Mesendoderm (in vitro differentiated cells): ENCODE measurements around the gene POPDC2.
A peak's percentile ranks its signal among the peaks of the same experiment; 100 is the strongest.

Source experiments
- DNase-seq: peaks from one replicate; pipeline ENCODE4 v3.0.0; 2013
- H2AK5ac ChIP-seq: 2 replicates; pipeline ENCODE4 v1.6.1; 2013; ENCODE audit warnings: low read length, inconsistent platforms
- H2BK120ac ChIP-seq: 2 replicates; pipeline ENCODE4 v1.6.1; 2013; ENCODE audit warnings: low read depth, mild to moderate bottlenecking, low read length, moderate library complexity, mixed read lengths
- H2BK15ac ChIP-seq: replicated peaks from 2 replicates; pipeline ENCODE4 v1.6.1; 2013; ENCODE audit warnings: low read depth, mild to moderate bottlenecking, moderate library complexity
- H2BK5ac ChIP-seq: 2 replicates; pipeline ENCODE4 v1.6.1; 2013; ENCODE audit warnings: low read length, inconsistent platforms
- H3K18ac ChIP-seq: 2 replicates; pipeline ENCODE4 v1.6.1; 2013; ENCODE audit warnings: mild to moderate bottlenecking, low read length, mixed read lengths
- H3K23ac ChIP-seq: one replicate; pipeline ENCODE4 v1.6.1; 2013; ENCODE audit warnings: low read length
- H3K27ac ChIP-seq: 2 replicates; pipeline ENCODE4 v1.5.1; 2013; ENCODE audit warnings: low read depth, mild to moderate bottlenecking, inconsistent platforms, low read length, moderate library complexity
- H3K27me3 ChIP-seq: 2 replicates; pipeline ENCODE4 v1.6.1; 2013; ENCODE audit warnings: low read length, control low read depth, mild to moderate bottlenecking, inconsistent platforms; ENCODE audit not compliant: insufficient read depth, poor library complexity
- H3K36me3 ChIP-seq: 2 replicates; pipeline ENCODE4 v1.6.1; 2013; ENCODE audit warnings: low read length, inconsistent platforms; ENCODE audit not compliant: control insufficient read depth, insufficient read depth
- H3K4ac ChIP-seq: one replicate; pipeline ENCODE4 v1.6.1; 2013; ENCODE audit warnings: low read depth, mild to moderate bottlenecking, low read length, moderate library complexity
- H3K4me1 ChIP-seq: 2 replicates; pipeline ENCODE4 v1.6.1; 2013; ENCODE audit warnings: low read depth, low read length, inconsistent platforms; ENCODE audit not compliant: control insufficient read depth
- H3K4me2 ChIP-seq: 2 replicates; pipeline ENCODE4 v1.6.1; 2013; ENCODE audit warnings: low read length
- H3K4me3 ChIP-seq: 2 replicates; pipeline ENCODE4 v1.5.1; 2013; ENCODE audit warnings: mild to moderate bottlenecking, low read length
- H3K56ac ChIP-seq: one replicate; pipeline ENCODE4 v1.6.1; 2013; ENCODE audit warnings: low read length
- H3K79me1 ChIP-seq: 2 replicates; pipeline ENCODE4 v1.6.1; 2013; ENCODE audit warnings: low read length, inconsistent platforms
- H3K79me2 ChIP-seq: 2 replicates; pipeline ENCODE4 v1.6.1; 2013; ENCODE audit warnings: mild to moderate bottlenecking, low read length; ENCODE audit not compliant: control insufficient read depth, insufficient read depth
- H3K9ac ChIP-seq: 2 replicates; pipeline ENCODE4 v1.6.1; 2013; ENCODE audit warnings: low read length, inconsistent platforms
- H4K5ac ChIP-seq: one replicate; pipeline ENCODE4 v1.6.1; 2013; ENCODE audit warnings: low read length
- H4K8ac ChIP-seq: one replicate; pipeline ENCODE4 v1.6.1; 2013; ENCODE audit warnings: low read depth, mild to moderate bottlenecking, control low read depth, low read length, moderate library complexity
- WGBS: extraction: QIAGEN DNeasy Blood & Tissue Kit; methylation state at CpG from one replicate; pipeline ENCODE4 v1.1.7; 2013; ENCODE audit warnings: low lambda C conversion rate, missing lambda C conversion rate; ENCODE audit not compliant: insufficient coverage; ENCODE audit errors: extremely low coverage; 5-methylcytosine and 5-hydroxymethylcytosine counted together

The POPDC2 gene

DNA sequence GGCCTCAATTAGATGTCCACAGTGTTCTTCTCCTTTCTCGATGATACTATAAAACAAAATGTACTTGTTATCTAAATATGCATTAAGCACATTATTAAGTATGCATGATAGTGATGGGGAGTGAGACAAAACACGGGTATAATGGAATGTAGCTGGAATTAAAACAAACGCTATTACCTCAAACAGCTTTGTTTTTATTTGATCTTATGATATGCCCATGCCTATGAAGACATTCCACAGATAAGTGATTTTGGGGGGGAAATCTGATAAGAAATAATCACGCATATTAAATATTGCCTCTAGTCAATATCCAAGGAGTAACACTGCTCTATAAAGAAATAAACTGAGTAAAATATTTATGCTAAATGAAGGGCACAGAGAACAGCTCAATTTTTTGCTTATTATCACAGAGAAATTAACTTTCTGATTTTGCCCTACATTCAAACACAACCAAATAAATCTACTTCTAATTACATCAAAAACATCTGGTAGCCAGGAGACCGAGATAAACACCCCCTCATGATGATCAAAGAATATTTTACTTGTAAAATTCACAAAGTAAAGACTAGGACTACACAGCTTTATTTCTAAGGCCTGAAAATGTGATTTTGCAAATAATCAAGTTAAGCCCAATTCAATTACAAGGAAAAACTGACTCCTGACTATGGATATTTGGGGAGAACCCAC, 14.9 kb upstream of the POPDC2 start:
- Histone ChIP-seq H3K79me1 (peaks cover 10% of the 10 kb centered on the region), H3K36me3 (no peaks in the 10 kb centered on the region), H3K4me3 (no peak overlapping the region), H4K8ac (no peak overlapping the region), H3K4me1 (peaks cover 4% of the 10 kb centered on the region), H3K27ac (no peak overlapping the region), H3K4ac (no peak overlapping the region), H2BK5ac (no peak overlapping the region), H4K5ac (no peak overlapping the region), H2BK15ac (no peak overlapping the region), H3K9ac (peak overlapping the region; percentile 93), H3K18ac (no peak overlapping the region), H3K4me2 (no peak overlapping the region), H3K27me3 (no peaks in the 10 kb centered on the region), H2BK120ac (no peak overlapping the region), H2AK5ac (no peak overlapping the region), H3K79me2 (peaks cover 11% of the 10 kb centered on the region), H3K23ac (no peak overlapping the region), H3K56ac (peak overlapping the region; percentile 65)
- no peak for DNase-seq
- WGBS, result no CpG with 5 or more reads among the region's 5 CpGs

DNA sequence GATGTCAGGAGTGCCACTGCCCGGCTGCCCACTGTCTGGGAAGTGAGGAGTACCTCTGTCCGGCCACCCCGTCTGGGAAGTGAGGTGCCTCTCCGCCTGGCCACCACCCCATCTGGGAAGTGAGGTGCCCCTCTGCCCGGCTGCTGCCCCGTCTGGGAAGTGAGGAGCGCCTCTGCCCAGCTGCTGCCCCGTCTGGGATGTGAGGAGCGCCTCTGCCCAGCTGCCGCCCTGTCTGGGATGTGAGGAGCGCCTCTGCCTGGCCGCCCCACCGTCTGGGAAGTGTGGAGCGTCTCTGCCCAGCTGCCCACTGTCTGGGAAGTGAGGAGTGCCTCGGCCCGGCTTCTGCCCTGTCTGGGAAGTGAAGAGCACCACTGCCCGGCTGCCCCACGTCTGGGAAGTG, 13.5 kb upstream of the POPDC2 start:
- Histone ChIP-seq H2BK15ac (no peak overlapping the region), H3K56ac (no peak overlapping the region), H3K79me2 (peaks cover 11% of the 10 kb centered on the region), H4K5ac (no peak overlapping the region), H3K27ac (no peak overlapping the region), H4K8ac (no peak overlapping the region), H2BK5ac (no peak overlapping the region), H3K4me1 (peaks cover 4% of the 10 kb centered on the region), H2AK5ac (no peak overlapping the region), H3K18ac (no peak overlapping the region), H2BK120ac (no peak overlapping the region), H3K27me3 (no peaks in the 10 kb centered on the region), H3K4me2 (no peak overlapping the region), H3K4ac (no peak overlapping the region), H3K79me1 (peaks cover 10% of the 10 kb centered on the region), H3K4me3 (no peak overlapping the region), H3K36me3 (no peaks in the 10 kb centered on the region), H3K9ac (no peak overlapping the region), H3K23ac (no peak overlapping the region)
- no CpG with 5 or more reads among the region's 18 CpGs for WGBS
- DNase-seq, result no peak

DNA sequence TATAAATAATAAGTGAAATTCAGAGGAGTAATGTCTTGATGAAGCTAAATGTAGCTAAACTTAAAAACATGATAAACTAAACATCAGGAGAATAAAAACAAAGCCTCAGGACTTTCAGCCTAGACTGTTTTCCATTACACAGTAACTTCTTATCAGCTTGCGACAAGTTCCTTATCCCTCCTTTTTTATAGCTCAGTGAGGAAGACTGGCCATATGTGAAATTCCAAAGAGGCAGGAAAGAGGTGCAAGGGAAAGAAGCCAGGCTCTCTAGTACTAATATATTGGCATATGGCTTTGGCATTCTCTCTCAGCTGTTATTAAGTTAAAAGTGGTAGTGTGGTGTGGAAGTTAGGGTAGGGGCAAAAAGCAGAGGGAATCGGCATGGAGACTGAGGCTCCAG, 12.4 kb upstream of the POPDC2 start:
- Histone ChIP-seq H2BK120ac (no peak overlapping the region), H3K4ac (no peak overlapping the region), H3K9ac (no peak overlapping the region), H2BK5ac (no peak overlapping the region), H3K23ac (no peak overlapping the region), H4K5ac (no peak overlapping the region), H3K4me3 (no peak overlapping the region), H4K8ac (no peak overlapping the region), H3K36me3 (no peaks in the 10 kb centered on the region), H3K56ac (no peak overlapping the region), H3K79me2 (peaks cover 11% of the 10 kb centered on the region), H3K4me1 (peaks cover 4% of the 10 kb centered on the region), H3K27me3 (no peaks in the 10 kb centered on the region), H3K18ac (no peak overlapping the region), H3K4me2 (no peak overlapping the region), H3K27ac (no peak overlapping the region), H2AK5ac (no peak overlapping the region), H2BK15ac (no peak overlapping the region), H3K79me1 (peaks cover 10% of the 10 kb centered on the region)
- no CpG with 5 or more reads among the region's 2 CpGs for WGBS
- DNase-seq, result peak; percentile 13

DNA sequence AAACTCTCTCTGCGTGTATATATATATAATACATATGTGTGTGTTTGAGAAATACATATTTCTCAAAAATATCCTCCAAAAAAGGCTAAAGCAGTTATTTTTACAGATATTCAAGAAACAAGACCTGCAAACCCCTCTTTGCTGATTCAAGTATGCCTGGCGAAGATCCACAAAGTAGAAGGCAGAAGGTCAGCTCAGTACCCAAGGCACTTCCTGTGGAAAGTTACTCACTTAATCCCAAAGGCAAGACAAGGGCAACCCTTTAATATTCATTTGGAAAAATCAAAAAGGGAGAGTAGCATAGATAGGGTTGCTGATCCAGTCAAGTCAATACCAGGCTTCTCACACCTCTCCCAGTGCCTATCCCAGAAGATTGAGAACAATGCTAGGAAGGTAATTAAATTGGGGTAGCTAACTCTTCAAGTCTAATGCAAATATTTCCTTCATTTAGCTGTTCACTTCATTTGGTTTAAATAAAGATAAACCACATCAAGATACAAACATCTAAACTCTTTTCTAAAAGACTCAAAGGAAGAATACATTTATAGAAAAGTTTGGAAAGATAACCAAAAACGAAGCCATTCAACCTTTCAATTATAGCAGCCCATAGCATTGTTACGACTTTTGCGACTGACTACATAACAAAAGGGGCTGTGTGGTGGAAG, 9.6 kb upstream of the POPDC2 start:
- no peaks in the 10 kb centered on the region for H3K27me3 ChIP-seq
- H2AK5ac ChIP-seq, result no peak overlapping the region
- H3K79me2 ChIP-seq, result no peaks in the 10 kb centered on the region
- H3K18ac ChIP-seq, result no peak overlapping the region
- H2BK120ac ChIP-seq, result no peak overlapping the region
- H3K23ac ChIP-seq, result no peak overlapping the region
- no peak overlapping the region for H2BK15ac ChIP-seq
- peaks cover 2% of the 10 kb centered on the region for H3K79me1 ChIP-seq
- H2BK5ac ChIP-seq, result no peak overlapping the region
- H4K8ac ChIP-seq, result no peak overlapping the region
- no peak overlapping the region for H3K56ac ChIP-seq
- H3K4me2 ChIP-seq, result no peak overlapping the region
- no peak overlapping the region for H4K5ac ChIP-seq
- no peak for DNase-seq
- H3K27ac ChIP-seq, result no peak overlapping the region
- H3K4me1 ChIP-seq, result no peaks in the 10 kb centered on the region
- H3K4me3 ChIP-seq, result no peak overlapping the region
- no peaks in the 10 kb centered on the region for H3K36me3 ChIP-seq
- WGBS, result no CpG with 5 or more reads among the region's 5 CpGs
- no peak overlapping the region for H3K9ac ChIP-seq
- H3K4ac ChIP-seq, result no peak overlapping the region

DNA sequence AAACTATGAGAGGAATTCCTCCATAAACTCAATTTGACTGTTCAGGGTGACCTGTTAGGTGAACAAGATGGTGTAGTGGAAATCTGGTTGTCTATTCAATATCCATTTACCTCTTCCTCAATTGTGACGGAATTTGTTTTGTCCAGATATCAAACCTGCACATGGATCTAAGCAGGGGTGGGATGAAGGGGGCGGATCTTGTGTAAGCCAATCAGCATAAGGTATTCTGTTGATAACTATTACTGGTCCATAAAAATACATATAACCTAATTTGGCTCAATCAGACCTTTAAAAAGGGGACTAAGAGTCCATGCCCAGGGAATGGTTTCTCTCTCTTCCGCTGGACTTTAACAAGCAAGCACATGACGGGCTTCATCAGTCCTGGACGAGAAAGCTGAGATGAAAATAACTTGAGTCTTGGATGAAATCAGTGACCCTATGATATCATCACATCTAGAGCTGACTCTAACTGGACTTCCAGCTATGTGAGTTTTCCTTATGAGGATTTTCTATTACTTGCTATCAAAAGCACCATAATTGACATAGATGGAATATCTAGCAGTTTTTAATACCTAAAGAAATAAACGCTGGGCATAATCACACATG, 5.7 kb upstream of the POPDC2 start:
- Histone ChIP-seq H3K79me1 (no peaks in the 10 kb centered on the region), H2BK5ac (no peak overlapping the region), H2BK15ac (no peak overlapping the region), H3K36me3 (no peaks in the 10 kb centered on the region), H3K56ac (no peak overlapping the region), H2BK120ac (no peak overlapping the region), H3K27me3 (no peaks in the 10 kb centered on the region), H3K4ac (no peak overlapping the region), H3K4me3 (no peak overlapping the region), H3K27ac (no peak overlapping the region), H3K4me2 (no peak overlapping the region), H3K4me1 (no peaks in the 10 kb centered on the region), H4K5ac (no peak overlapping the region), H3K18ac (no peak overlapping the region), H3K79me2 (no peaks in the 10 kb centered on the region), H4K8ac (no peak overlapping the region), H2AK5ac (no peak overlapping the region), H3K23ac (no peak overlapping the region), H3K9ac (no peak overlapping the region)
- DNase-seq, result no peak
- no CpG with 5 or more reads among the region's 6 CpGs for WGBS
